SK-N-SH treated with all-trans-retinoic acid at 6 μM for 48 hours (cell line): ENCODE data around the gene PKNOX2.

ENCODE experiments used
- ATAC-seq: fragments of 200-7000 bp; cut with Tn5 transposase; 3 replicates; pipeline ENCODE4 v1.9.1; 2020; ENCODE audit warnings: mild to moderate bottlenecking, moderate library complexity
- BACH2 ChIP-seq: fragments of 250-450 bp; sonication (Bioruptor Pico); IDR thresholded peaks from 2 replicates; pipeline ENCODE4 v1.9.0; 2021; ENCODE audit warnings: mild to moderate bottlenecking, borderline replicate concordance
- CREB5 ChIP-seq: fragments of 250-450 bp; sonication (Bioruptor Pico); IDR thresholded peaks from 2 replicates; pipeline ENCODE4 v1.5.1; 2020; ENCODE audit warnings: low read depth, mild to moderate bottlenecking, moderate library complexity
- CSDC2 ChIP-seq: fragments of 250-450 bp; sonication (Bioruptor Pico); IDR thresholded peaks from 2 replicates; pipeline ENCODE4 v1.5.0; 2020; ENCODE audit warnings: mild to moderate bottlenecking, moderate library complexity
- GLIS3 ChIP-seq: fragments of 250-450 bp; sonication (Bioruptor Pico); IDR thresholded peaks from 2 replicates; pipeline ENCODE4 v1.5.0; 2020; ENCODE audit warnings: mild to moderate bottlenecking, moderate library complexity
- ISL1 ChIP-seq: fragments of 250-450 bp; sonication (Bioruptor Pico); IDR thresholded peaks from 2 replicates; pipeline ENCODE4 v2.1.2; 2022; ENCODE audit warnings: mild to moderate bottlenecking, moderate library complexity
- OSR1 ChIP-seq: fragments of 250-450 bp; sonication (Bioruptor Pico); IDR thresholded peaks from 2 replicates; pipeline ENCODE4 v1.8.0; 2022; ENCODE audit warnings: moderate library complexity, mild to moderate bottlenecking, inconsistent platforms
- RARB ChIP-seq: fragments of 250-450 bp; sonication (Bioruptor Pico); IDR thresholded peaks from 2 replicates; pipeline ENCODE4 v1.8.0; 2021; ENCODE audit warnings: mild to moderate bottlenecking, moderate library complexity
- SNAI2 ChIP-seq: fragments of 250-450 bp; sonication (Bioruptor Pico); IDR thresholded peaks from 2 replicates; pipeline ENCODE4 v1.5.0; 2020; ENCODE audit warnings: mild to moderate bottlenecking, moderate library complexity
- TCF4 ChIP-seq: fragments of 250-450 bp; sonication (Bioruptor Pico); IDR thresholded peaks from 2 replicates; pipeline ENCODE4 v1.8.0; 2021; ENCODE audit warnings: mild to moderate bottlenecking, moderate library complexity, borderline replicate concordance
- TOX ChIP-seq: fragments of 250-450 bp; sonication (Bioruptor Pico); IDR thresholded peaks from 2 replicates; pipeline ENCODE4 v1.8.0; 2021; ENCODE audit warnings: mild to moderate bottlenecking, moderate library complexity, borderline replicate concordance
- ZC3H10 ChIP-seq: fragments of 250-450 bp; sonication (Bioruptor Pico); IDR thresholded peaks from 2 replicates; pipeline ENCODE4 v1.5.1; 2021; ENCODE audit warnings: mild to moderate bottlenecking, moderate library complexity
- ZFP3 ChIP-seq: fragments of 250-450 bp; sonication (Bioruptor Pico); IDR thresholded peaks from 2 replicates; pipeline ENCODE4 v1.5.0; 2020; ENCODE audit warnings: mild to moderate bottlenecking, moderate library complexity
- ZFP30 ChIP-seq: fragments of 450-650 bp; formaldehyde crosslinking; IDR thresholded peaks from 2 replicates; pipeline ENCODE4 v1.5.0; 2022; ENCODE audit warnings: mild to moderate bottlenecking, moderate library complexity
- ZNF565 ChIP-seq: fragments of 450-650 bp; formaldehyde crosslinking; conservative IDR thresholded peaks from 2 replicates; pipeline ENCODE4 v1.5.0; 2020; ENCODE audit warnings: low read depth, mild to moderate bottlenecking, moderate library complexity
- TF ChIP-seq, protein P1 (sequence below): fragments of 250-450 bp; sonication (Bioruptor Pico); IDR thresholded peaks from 2 replicates; pipeline ENCODE4 v1.8.0; 2020; ENCODE audit warnings: mild to moderate bottlenecking, moderate library complexity, borderline replicate concordance
- TF ChIP-seq, protein P2 (sequence below): fragments of 250-450 bp; sonication (Bioruptor Pico); IDR thresholded peaks from 2 replicates; pipeline ENCODE4 v1.5.0; 2020; ENCODE audit warnings: mild to moderate bottlenecking, moderate library complexity
- TF ChIP-seq, protein P3 (sequence below): fragments of 250-450 bp; sonication (Bioruptor Pico); IDR thresholded peaks from 2 replicates; pipeline ENCODE4 v1.5.1; 2021; ENCODE audit warnings: mild to moderate bottlenecking, moderate library complexity

The PKNOX2 gene

GRCh38 chr11:125290263-125290662, 125.7 kb downstream of the PKNOX2 start (continued):
- TF ChIP-seq, protein P1, sequence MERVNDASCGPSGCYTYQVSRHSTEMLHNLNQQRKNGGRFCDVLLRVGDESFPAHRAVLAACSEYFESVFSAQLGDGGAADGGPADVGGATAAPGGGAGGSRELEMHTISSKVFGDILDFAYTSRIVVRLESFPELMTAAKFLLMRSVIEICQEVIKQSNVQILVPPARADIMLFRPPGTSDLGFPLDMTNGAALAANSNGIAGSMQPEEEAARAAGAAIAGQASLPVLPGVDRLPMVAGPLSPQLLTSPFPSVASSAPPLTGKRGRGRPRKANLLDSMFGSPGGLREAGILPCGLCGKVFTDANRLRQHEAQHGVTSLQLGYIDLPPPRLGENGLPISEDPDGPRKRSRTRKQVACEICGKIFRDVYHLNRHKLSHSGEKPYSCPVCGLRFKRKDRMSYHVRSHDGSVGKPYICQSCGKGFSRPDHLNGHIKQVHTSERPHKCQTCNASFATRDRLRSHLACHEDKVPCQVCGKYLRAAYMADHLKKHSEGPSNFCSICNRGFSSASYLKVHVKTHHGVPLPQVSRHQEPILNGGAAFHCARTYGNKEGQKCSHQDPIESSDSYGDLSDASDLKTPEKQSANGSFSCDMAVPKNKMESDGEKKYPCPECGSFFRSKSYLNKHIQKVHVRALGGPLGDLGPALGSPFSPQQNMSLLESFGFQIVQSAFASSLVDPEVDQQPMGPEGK (CRISPR knock-in tag), result no peak
- TF ChIP-seq TOX (CRISPR knock-in tag), result no peak

DNA sequence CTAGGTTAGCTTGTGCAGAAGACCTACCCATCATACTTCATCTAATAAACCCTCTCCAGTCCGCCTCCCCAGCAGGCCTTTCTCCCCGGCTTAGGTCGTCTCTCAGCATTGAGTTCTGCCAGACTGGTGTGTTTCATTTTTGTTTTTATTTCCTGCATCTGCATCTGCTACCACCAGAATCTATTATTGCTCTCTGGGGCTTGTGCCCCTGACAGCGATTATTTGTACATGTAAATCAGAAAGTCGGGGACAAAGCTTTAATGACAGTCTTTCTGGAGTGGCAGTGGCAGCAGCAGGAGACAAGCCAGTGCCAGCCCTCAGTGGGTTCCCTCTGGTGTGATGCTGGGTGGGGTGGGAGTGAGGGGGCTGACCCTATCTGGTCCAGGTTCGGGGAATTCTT, 127.5 kb downstream of the PKNOX2 start:
- TF ChIP-seq RARB (CRISPR knock-in tag) (no peak), ZFP3 (no peak), BACH2 (CRISPR knock-in tag) (no peak), CREB5 (CRISPR knock-in tag) (no peak), OSR1 (CRISPR knock-in tag) (no peak), ZFP30 (CRISPR knock-in tag) (no peak), TCF4 (CRISPR knock-in tag) (no peak), ISL1 (CRISPR knock-in tag) (no peak), ZNF565 (CRISPR knock-in tag) (no peak), GLIS3 (CRISPR knock-in tag) (no peak)
- TF ChIP-seq, protein P2, sequence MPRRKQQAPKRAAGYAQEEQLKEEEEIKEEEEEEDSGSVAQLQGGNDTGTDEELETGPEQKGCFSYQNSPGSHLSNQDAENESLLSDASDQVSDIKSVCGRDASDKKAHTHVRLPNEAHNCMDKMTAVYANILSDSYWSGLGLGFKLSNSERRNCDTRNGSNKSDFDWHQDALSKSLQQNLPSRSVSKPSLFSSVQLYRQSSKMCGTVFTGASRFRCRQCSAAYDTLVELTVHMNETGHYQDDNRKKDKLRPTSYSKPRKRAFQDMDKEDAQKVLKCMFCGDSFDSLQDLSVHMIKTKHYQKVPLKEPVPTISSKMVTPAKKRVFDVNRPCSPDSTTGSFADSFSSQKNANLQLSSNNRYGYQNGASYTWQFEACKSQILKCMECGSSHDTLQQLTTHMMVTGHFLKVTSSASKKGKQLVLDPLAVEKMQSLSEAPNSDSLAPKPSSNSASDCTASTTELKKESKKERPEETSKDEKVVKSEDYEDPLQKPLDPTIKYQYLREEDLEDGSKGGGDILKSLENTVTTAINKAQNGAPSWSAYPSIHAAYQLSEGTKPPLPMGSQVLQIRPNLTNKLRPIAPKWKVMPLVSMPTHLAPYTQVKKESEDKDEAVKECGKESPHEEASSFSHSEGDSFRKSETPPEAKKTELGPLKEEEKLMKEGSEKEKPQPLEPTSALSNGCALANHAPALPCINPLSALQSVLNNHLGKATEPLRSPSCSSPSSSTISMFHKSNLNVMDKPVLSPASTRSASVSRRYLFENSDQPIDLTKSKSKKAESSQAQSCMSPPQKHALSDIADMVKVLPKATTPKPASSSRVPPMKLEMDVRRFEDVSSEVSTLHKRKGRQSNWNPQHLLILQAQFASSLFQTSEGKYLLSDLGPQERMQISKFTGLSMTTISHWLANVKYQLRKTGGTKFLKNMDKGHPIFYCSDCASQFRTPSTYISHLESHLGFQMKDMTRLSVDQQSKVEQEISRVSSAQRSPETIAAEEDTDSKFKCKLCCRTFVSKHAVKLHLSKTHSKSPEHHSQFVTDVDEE, result no peak
- TF ChIP-seq, protein P3, sequence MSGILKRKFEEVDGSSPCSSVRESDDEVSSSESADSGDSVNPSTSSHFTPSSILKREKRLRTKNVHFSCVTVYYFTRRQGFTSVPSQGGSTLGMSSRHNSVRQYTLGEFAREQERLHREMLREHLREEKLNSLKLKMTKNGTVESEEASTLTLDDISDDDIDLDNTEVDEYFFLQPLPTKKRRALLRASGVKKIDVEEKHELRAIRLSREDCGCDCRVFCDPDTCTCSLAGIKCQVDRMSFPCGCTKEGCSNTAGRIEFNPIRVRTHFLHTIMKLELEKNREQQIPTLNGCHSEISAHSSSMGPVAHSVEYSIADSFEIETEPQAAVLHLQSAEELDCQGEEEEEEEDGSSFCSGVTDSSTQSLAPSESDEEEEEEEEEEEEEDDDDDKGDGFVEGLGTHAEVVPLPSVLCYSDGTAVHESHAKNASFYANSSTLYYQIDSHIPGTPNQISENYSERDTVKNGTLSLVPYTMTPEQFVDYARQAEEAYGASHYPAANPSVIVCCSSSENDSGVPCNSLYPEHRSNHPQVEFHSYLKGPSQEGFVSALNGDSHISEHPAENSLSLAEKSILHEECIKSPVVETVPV (CRISPR knock-in tag), result no peak
- no peak for ATAC-seq

DNA sequence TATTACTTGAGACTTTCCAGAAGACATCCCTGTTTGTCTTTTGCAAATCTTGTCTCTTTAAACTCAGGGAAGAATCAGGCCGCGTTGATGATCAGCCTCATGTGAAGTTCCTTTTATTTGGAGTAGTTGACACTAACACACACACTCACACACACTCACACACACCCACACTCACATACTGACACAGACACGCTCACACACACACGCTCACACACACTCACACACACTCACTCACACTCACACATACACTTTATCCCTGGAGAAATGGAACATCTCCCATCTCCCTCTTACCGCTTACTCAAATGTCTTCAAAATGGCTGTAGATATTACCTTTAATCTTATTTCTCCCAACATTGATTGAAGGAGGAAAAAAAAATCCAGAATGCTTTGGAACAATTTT, 129.0 kb downstream of the PKNOX2 start:
- ATAC-seq, result no peak
- no peak for TF ChIP-seq CREB5 (CRISPR knock-in tag)
- no peak for TF ChIP-seq SNAI2 (CRISPR knock-in tag)
- TF ChIP-seq CSDC2 (CRISPR knock-in tag), result no peak
- TF ChIP-seq RARB (CRISPR knock-in tag), result no peak
- TF ChIP-seq ISL1 (CRISPR knock-in tag), result no peak
- no peak for TF ChIP-seq ZC3H10

DNA sequence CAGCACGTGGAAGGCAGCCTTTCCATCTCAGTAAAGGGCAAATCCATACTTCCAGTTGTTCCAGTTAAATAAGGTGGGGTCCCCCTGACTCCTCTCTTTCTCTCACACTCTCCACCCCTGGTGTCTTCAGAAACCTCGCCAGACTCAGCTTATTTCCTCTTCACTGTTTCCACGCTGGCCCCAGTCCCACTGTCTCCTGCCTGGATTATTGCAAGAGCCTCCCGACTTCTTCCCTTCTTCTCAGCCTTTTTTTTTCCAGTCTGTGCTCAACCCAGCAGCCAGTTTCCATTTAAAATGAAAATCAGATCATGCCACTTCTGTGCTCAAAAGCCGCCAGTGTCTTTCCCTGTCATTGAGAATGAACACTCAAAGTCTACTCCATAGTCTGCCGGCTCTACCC, 131.4 kb downstream of the PKNOX2 start:
- TF ChIP-seq GLIS3 (CRISPR knock-in tag) (no peak), TCF4 (CRISPR knock-in tag) (no peak), CSDC2 (CRISPR knock-in tag) (no peak), BACH2 (CRISPR knock-in tag) (no peak), ZFP3 (no peak), TOX (CRISPR knock-in tag) (no peak), CREB5 (CRISPR knock-in tag) (no peak)
- TF ChIP-seq, protein P3 (CRISPR knock-in tag), result no peak
- TF ChIP-seq, protein P1 (CRISPR knock-in tag), result no peak
- no peak for ATAC-seq
